SK-N-SH (cell line): ENCODE measurements around the gene CIP2A. TPM values are rescaled to one million over a fixed set of nuclear protein-coding genes. Genes with fewer than 3 reads are reported as not detected.
A peak's percentile ranks its signal among the peaks of the same experiment; 100 is the strongest.

Source experiments
- CTCF ChIA-PET: fragments of 300-600, 350-600 bp; formaldehyde crosslinking; extraction: SDS; loops from one replicate; lab custom pipeline; 2021; lab: Yijun Ruan, JAX
- POLR2A ChIA-PET: fragments of 350-600 bp; sonication (Branson Sonifier 250); formaldehyde crosslinking; extraction: SDS; loops from one replicate; lab custom pipeline; 2020; ENCODE audit warnings: antibody characterized with exemption, inconsistent platforms; lab: Yijun Ruan, JAX
- DNase-seq: peaks from one replicate; pipeline ENCODE4 v3.0.0; 2012
- H2AFZ ChIP-seq: fragments of 200-600 bp; sonication (generic); 2 replicates; pipeline ENCODE4 v1.8.1; 2016; ENCODE audit warnings: antibody characterized with exemption, mild to moderate bottlenecking, low read depth
- H3F3A ChIP-seq: fragments of 200-600 bp; sonication (generic); replicated peaks from 2 replicates; pipeline ENCODE3; 2016; ENCODE audit warnings: antibody characterized with exemption, mild to moderate bottlenecking; ENCODE audit not compliant: insufficient read depth
- H3K27ac ChIP-seq, 2 experiments: fragments of 200-500 bp in 1 of 2; fragments of 200-600 bp in 1 of 2; sonication (Bioruptor generic) in 1 of 2; sonication (generic), shearing (Covaris generic) in 1 of 2; 2 replicates each; pipeline versions ENCODE4 v1.5.1 to v1.6.1; 2014 to 2016; ENCODE audit warnings: low read depth in 2 of 2, inconsistent platforms in 1 of 2, low read length in 1 of 2, mild to moderate bottlenecking in 1 of 2, mixed read lengths in 1 of 2
- H3K27me3 ChIP-seq: fragments of 200-600 bp; sonication (generic), shearing (Covaris generic); 2 replicates; pipeline ENCODE4 v1.6.1; 2016; ENCODE audit warnings: mixed run types; ENCODE audit not compliant: insufficient read depth
- H3K36me3 ChIP-seq, 2 experiments: fragments of 200-500 bp in 1 of 2; fragments of 200-600 bp in 1 of 2; sonication (Bioruptor generic) in 1 of 2; sonication (generic) in 1 of 2; replicated peaks in 1 of 2; 2 replicates each; pipeline versions ENCODE3 to v1.5.1; 2014 to 2016; ENCODE audit warnings: low read length in 1 of 2, mild to moderate bottlenecking in 1 of 2; ENCODE audit not compliant: insufficient read depth in 2 of 2, control insufficient read depth in 1 of 2
- H3K4me1 ChIP-seq, 2 experiments: fragments of 200-500 bp in 1 of 2; fragments of 200-600 bp in 1 of 2; sonication (Bioruptor generic) in 1 of 2; sonication (generic), shearing (Covaris generic) in 1 of 2; 2 replicates each; pipeline versions ENCODE4 v1.5.1 to v1.6.1; 2014 to 2016; ENCODE audit warnings: low read depth in 1 of 2, low read length in 1 of 2, mixed run types in 1 of 2; ENCODE audit not compliant: insufficient read depth in 2 of 2, control insufficient read depth in 1 of 2
- H3K4me2 ChIP-seq: fragments of 200-600 bp; sonication (generic), shearing (Covaris generic); 2 replicates; pipeline ENCODE4 v1.6.1; 2017; ENCODE audit warnings: mixed run types
- H3K4me3 ChIP-seq, 2 experiments: fragments of 200-500 bp in 1 of 2; fragments of 200-600 bp in 1 of 2; sonication (Bioruptor generic) in 1 of 2; sonication (generic), shearing (Covaris generic) in 1 of 2; 2 replicates each; pipeline versions ENCODE4 v1.5.1 to v1.8.1; 2014 to 2016; ENCODE audit warnings: low read depth in 2 of 2, inconsistent platforms in 1 of 2, low read length in 1 of 2, mild to moderate bottlenecking in 1 of 2, mixed read lengths in 1 of 2, moderate library complexity in 1 of 2
- H3K79me2 ChIP-seq: fragments of 200-600 bp; sonication (generic); 2 replicates; pipeline ENCODE4 v1.8.1; 2017; ENCODE audit warnings: mild to moderate bottlenecking; ENCODE audit not compliant: insufficient read depth
- H3K9ac ChIP-seq: fragments of 200-600 bp; sonication (generic); 2 replicates; pipeline ENCODE4 v1.6.1; 2017; ENCODE audit warnings: mixed run types
- H3K9me2 ChIP-seq: fragments of 200-600 bp; sonication (generic); 2 replicates; pipeline ENCODE4 v1.6.1; 2017; ENCODE audit warnings: mixed run types
- H3K9me3 ChIP-seq: fragments of 200-600 bp; sonication (generic); 2 replicates; pipeline ENCODE4 v1.6.1; 2017; ENCODE audit warnings: mixed run types, mild to moderate bottlenecking, moderate library complexity
- H4K20me1 ChIP-seq: fragments of 200-600 bp; sonication (generic); 2 replicates; pipeline ENCODE4 v1.6.1; 2017; ENCODE audit warnings: mild to moderate bottlenecking, mixed run types; ENCODE audit not compliant: insufficient read depth
- CHD2 ChIP-seq: fragments of 150-350 bp; IDR thresholded peaks from 2 replicates; pipeline ENCODE4 v1.6.1; 2018; ENCODE audit warnings: low read length; ENCODE audit not compliant: partially characterized antibody
- EZH2phosphoT487 ChIP-seq: fragments of 200-600 bp; sonication (generic); IDR thresholded peaks from 2 replicates; pipeline ENCODE4 v1.6.1; 2017; ENCODE audit warnings: low read depth, mixed run types, mild to moderate bottlenecking, antibody characterized with exemption, moderate library complexity, borderline replicate concordance
- FOXJ3 ChIP-seq: sonication (generic); formaldehyde crosslinking; IDR thresholded peaks from 2 replicates; pipeline ENCODE4 v1.5.1; 2020; ENCODE audit warnings: mild to moderate bottlenecking, missing genetic modification reagents
- GATA2 ChIP-seq: sonication (generic); formaldehyde crosslinking; IDR thresholded peaks from 2 replicates; pipeline ENCODE4 v1.5.0; 2020; ENCODE audit warnings: mild to moderate bottlenecking, missing genetic modification reagents
- NFIC ChIP-seq: IDR thresholded peaks from 2 replicates; pipeline ENCODE4 v1.4.0; 2012; ENCODE audit warnings: borderline replicate concordance
- RAD21 ChIP-seq: IDR thresholded peaks from 2 replicates; pipeline ENCODE4 v1.6.1; 2012; ENCODE audit warnings: mild to moderate bottlenecking, low read length
- RCOR1 ChIP-seq: fragments of 150-350 bp; IDR thresholded peaks from 2 replicates; pipeline ENCODE4 v1.6.1; 2017; ENCODE audit warnings: antibody characterized with exemption, low read length
- REST ChIP-seq: IDR thresholded peaks from 2 replicates; pipeline ENCODE4 v1.6.1; 2012; ENCODE audit warnings: mild to moderate bottlenecking, low read depth, low read length, moderate library complexity
- SMC3 ChIP-seq: IDR thresholded peaks from 2 replicates; pipeline ENCODE4 v1.6.1; 2012; ENCODE audit warnings: low read depth, low read length, improper control_type of control experiment
- TEAD4 ChIP-seq: IDR thresholded peaks from 2 replicates; pipeline ENCODE4 v1.4.0; 2012; ENCODE audit warnings: mild to moderate bottlenecking, borderline replicate concordance; ENCODE audit not compliant: insufficient read depth
- USF2 ChIP-seq: fragments of 150-350 bp; IDR thresholded peaks from 2 replicates; pipeline ENCODE4 v1.6.1; 2017; ENCODE audit warnings: antibody characterized with exemption, low read length, low read depth, borderline replicate concordance
- YY1 ChIP-seq: IDR thresholded peaks from 2 replicates; pipeline ENCODE4 v1.4.0; 2012; ENCODE audit warnings: low read depth, mild to moderate bottlenecking
- ZBTB33 ChIP-seq: IDR thresholded peaks from 2 replicates; pipeline ENCODE4 v1.4.0; 2012; ENCODE audit warnings: low read depth, borderline replicate concordance
- WGBS: methylation state at CpG from one replicate; pipeline ENCODE4 v1.1.6; 2017; ENCODE audit warnings: low lambda C conversion rate; 5-methylcytosine and 5-hydroxymethylcytosine counted together
- polyA plus RNA-seq, 3 experiments: library from polyadenylated mRNA; depleted of rRNA; stranded (reverse); fragments of >200 nt; gene quantifications; 2 replicates each; pipeline ENCODE4 v1.2.3, GENCODE V29; 2012

CIP2A gene
- polyA plus RNA-seq, 1 of the 3 experiments (the other 2 are of a cell fraction), result 7.1 TPM

- Histone ChIP-seq H3K9me3 (no peaks in the 10 kb centered on the region), H4K20me1 (no peaks in the 10 kb centered on the region), H3K9ac (no peak overlapping the region), H3K4me3 (no peak overlapping the region), H3K27ac (no peak overlapping the region), H3F3A (no peaks in the 10 kb centered on the region), H3K36me3 (no peaks in the 10 kb centered on the region), H3K27me3 (no peaks in the 10 kb centered on the region), H3K79me2 (no peaks in the 10 kb centered on the region), H3K9me2 (no peaks in the 10 kb centered on the region), H3K4me2 (no peak overlapping the region), H3K4me1 (peaks cover 0 to 18% of the 10 kb centered on the region in 2 experiments; a peak in 2 of 4 replicates), H2AFZ (no peak overlapping the region)
- no peak for DNase-seq
- ChIA-PET POLR2A (interaction anchor here (0.6 kb wide), 1 partner anchor 82 kb away, joined by 4 read pairs; no protein-coding TSS in a partner anchor), CTCF (interaction anchor here (0.7 to 4.8 kb wide), 9 partner anchors 9 to 846 kb away, joined by 3 to 41 read pairs (median 5); no protein-coding TSS in a partner anchor)
- TF ChIP-seq GATA2 (CRISPR knock-in tag), result peak; percentile 26
- TF ChIP-seq SMC3, result 0 out of 2 replicates have a peak, but pooled peaks have one; percentile 21
- TF ChIP-seq USF2, result no peak
- TF ChIP-seq RAD21, result peak; percentile 50
- TF ChIP-seq RCOR1, result peak; percentile 26; the same call in 1 of the 2 replicates
- 71% methylated on average over 1 of the region's 1 CpG for WGBS
Measured at GRCh38 chr3:108505811-108506210, 83.4 kb downstream of the CIP2A start.

- no peaks in the 10 kb centered on the region for H3K27me3 ChIP-seq
- no peaks in the 10 kb centered on the region for H3F3A ChIP-seq
- H3K36me3 ChIP-seq, result no peaks in the 10 kb centered on the region
- no peaks in the 10 kb centered on the region for H3K9me3 ChIP-seq
- no peak overlapping the region for H3K27ac ChIP-seq
- ChIA-PET CTCF (interaction anchor here (0.7 kb wide), 2 partner anchors 26 to 49 kb away, joined by 3 read pairs; no protein-coding TSS in a partner anchor), POLR2A (no interaction called here)
- no peaks in the 10 kb centered on the region for H3K79me2 ChIP-seq
- no peak overlapping the region for H3K4me2 ChIP-seq
- H4K20me1 ChIP-seq, result no peaks in the 10 kb centered on the region
- no peak for DNase-seq
- no peaks in the 10 kb centered on the region for H3K9me2 ChIP-seq
- H3K4me1 ChIP-seq, result peaks cover 0 to 5% of the 10 kb centered on the region in 2 experiments; a peak in 2 of 4 replicates
- H3K4me3 ChIP-seq, result no peak overlapping the region
- no peak overlapping the region for H3K9ac ChIP-seq
- TF ChIP-seq YY1 (no peak), ZBTB33 (no peak), FOXJ3 (CRISPR knock-in tag) (no peak), NFIC (no peak)
- H2AFZ ChIP-seq, result no peak overlapping the region
Measured at GRCh38 chr3:108503722-108504121, 85.5 kb downstream of the CIP2A start.

- Histone ChIP-seq H3K79me2 (no peaks in the 10 kb centered on the region), H3K27me3 (no peaks in the 10 kb centered on the region), H3K36me3 (no peaks in the 10 kb centered on the region), H3K4me3 (no peak overlapping the region), H3K9ac (no peak overlapping the region), H4K20me1 (no peaks in the 10 kb centered on the region), H3K27ac (no peak overlapping the region), H3K9me2 (no peaks in the 10 kb centered on the region), H3K9me3 (no peaks in the 10 kb centered on the region), H3F3A (no peaks in the 10 kb centered on the region), H3K4me2 (no peak overlapping the region), H2AFZ (no peak overlapping the region), H3K4me1 (peaks cover 0 to 2% of the 10 kb centered on the region in 2 experiments; a peak in 1 of 4 replicates)
- CTCF ChIA-PET, result interaction anchor here (1.2 kb wide), 1 partner anchor 15 kb away, joined by 3 read pairs; no protein-coding TSS in a partner anchor
- 86% methylated on average over 5 of the region's 5 CpGs for WGBS
- POLR2A ChIA-PET, result no interaction called here
- no peak for DNase-seq
- TF ChIP-seq EZH2phosphoT487 (no peak), TEAD4 (no peak), ZBTB33 (no peak), CHD2 (no peak), REST (no peak)
Measured at GRCh38 chr3:108501535-108501934, 87.7 kb downstream of the CIP2A start.
